Calu3 (cell line): Measurements from ENCODE around the gene MINDY4. TPM values are rescaled to one million over a fixed set of nuclear protein-coding genes. Genes with fewer than 3 reads are reported as not detected.

Experiments
- BruUV-seq: library from RNA; stranded (reverse); fragments of 400-500 nt; replicated peaks from 2 replicates; lab custom pipeline; 2021; lab: Mats Ljungman, UMichigan
- CTCF ChIA-PET: fragments of 300-600 bp; sonication (Branson Sonifier 250); formaldehyde crosslinking; loops from one replicate; lab custom pipeline; 2022; ENCODE audit warnings: antibody characterized with exemption; lab: Charles Lee
- DNase-seq: peaks from one replicate; pipeline ENCODE4 v3.0.0; 2022
- H3K27ac Mint-ChIP-seq: one replicate; pipeline ENCODE4 v1.8.0; 2022; ENCODE audit warnings: mixed read lengths; ENCODE audit not compliant: unreplicated experiment
- H3K27me3 Mint-ChIP-seq: one replicate; pipeline ENCODE4 v1.8.0; 2022; ENCODE audit warnings: mixed read lengths; ENCODE audit not compliant: unreplicated experiment
- H3K36me3 Mint-ChIP-seq: one replicate; pipeline ENCODE4 v1.8.0; 2022; ENCODE audit warnings: mild to moderate bottlenecking, moderate library complexity, mixed read lengths; ENCODE audit not compliant: insufficient read depth, unreplicated experiment
- H3K4me1 Mint-ChIP-seq: one replicate; pipeline ENCODE4 v1.8.0; 2022; ENCODE audit warnings: mild to moderate bottlenecking, low read depth, mixed read lengths; ENCODE audit not compliant: unreplicated experiment
- H3K4me3 Mint-ChIP-seq: one replicate; pipeline ENCODE4 v1.8.0; 2022; ENCODE audit warnings: mild to moderate bottlenecking, low read depth, moderate library complexity, mixed read lengths; ENCODE audit not compliant: unreplicated experiment
- H3K9me3 Mint-ChIP-seq: one replicate; pipeline ENCODE4 v1.8.0; 2022; ENCODE audit warnings: low read depth, mixed read lengths; ENCODE audit not compliant: unreplicated experiment
- intact Hi-C: fragments of 100-400 bp; cut with micrococcal nuclease; formaldehyde crosslinking; loops from one replicate; pipeline ENCODE4 v1.10.0; 2022; ENCODE audit not compliant: unreplicated experiment
- total RNA-seq: library from RNA; stranded (reverse); gene quantifications from 2 replicates; pipeline ENCODE4 v1.2.3, GENCODE V29; 2022
- TF ChIP-seq, protein P1 (sequence below): fragments of 200-600 bp; IDR thresholded peaks from one replicate; pipeline ENCODE4 v1.8.0; 2022; ENCODE audit warnings: antibody characterized with exemption; ENCODE audit not compliant: unreplicated experiment

Gene MINDY4
- total RNA-seq, 1 experiment from 2014 or later, result 12.4 TPM

DNA sequence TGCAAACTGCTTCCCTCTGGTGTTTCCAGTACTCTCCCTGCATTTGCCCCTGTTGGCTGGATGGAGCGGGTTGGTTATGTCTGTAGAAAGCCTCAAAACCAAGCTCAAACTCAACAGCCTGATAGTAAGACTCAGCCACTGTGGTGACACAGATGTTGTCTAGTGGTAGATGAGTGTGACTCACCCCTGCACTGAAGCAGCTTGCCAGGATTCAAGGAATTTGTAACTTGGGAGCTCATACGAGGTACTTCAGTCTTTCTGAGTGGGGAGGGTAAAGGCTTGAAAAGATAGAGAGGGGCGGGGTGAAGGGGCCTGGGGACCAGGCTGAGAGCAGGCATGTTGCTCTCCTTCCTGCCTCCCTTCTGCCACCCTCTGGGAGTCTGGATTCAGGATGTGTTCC, 117.5 kb downstream of the MINDY4 start:
- intact Hi-C loops, result no loop called here
- BruUV-seq, result no TSS peak
- peak; percentile 42 for DNase-seq
- TF ChIP-seq, protein P1, sequence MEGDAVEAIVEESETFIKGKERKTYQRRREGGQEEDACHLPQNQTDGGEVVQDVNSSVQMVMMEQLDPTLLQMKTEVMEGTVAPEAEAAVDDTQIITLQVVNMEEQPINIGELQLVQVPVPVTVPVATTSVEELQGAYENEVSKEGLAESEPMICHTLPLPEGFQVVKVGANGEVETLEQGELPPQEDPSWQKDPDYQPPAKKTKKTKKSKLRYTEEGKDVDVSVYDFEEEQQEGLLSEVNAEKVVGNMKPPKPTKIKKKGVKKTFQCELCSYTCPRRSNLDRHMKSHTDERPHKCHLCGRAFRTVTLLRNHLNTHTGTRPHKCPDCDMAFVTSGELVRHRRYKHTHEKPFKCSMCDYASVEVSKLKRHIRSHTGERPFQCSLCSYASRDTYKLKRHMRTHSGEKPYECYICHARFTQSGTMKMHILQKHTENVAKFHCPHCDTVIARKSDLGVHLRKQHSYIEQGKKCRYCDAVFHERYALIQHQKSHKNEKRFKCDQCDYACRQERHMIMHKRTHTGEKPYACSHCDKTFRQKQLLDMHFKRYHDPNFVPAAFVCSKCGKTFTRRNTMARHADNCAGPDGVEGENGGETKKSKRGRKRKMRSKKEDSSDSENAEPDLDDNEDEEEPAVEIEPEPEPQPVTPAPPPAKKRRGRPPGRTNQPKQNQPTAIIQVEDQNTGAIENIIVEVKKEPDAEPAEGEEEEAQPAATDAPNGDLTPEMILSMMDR, result no peak
- no peak overlapping the region for H3K4me3 Mint-ChIP-seq
- no peaks in the 10 kb centered on the region for H3K9me3 Mint-ChIP-seq
- no peaks in the 10 kb centered on the region for H3K27me3 Mint-ChIP-seq
- H3K36me3 Mint-ChIP-seq, result no peaks in the 10 kb centered on the region
- peaks cover 10% of the 10 kb centered on the region for H3K4me1 Mint-ChIP-seq
- CTCF ChIA-PET, result interaction anchor here (0.6 to 1.4 kb wide), 6 partner anchors 9 to 146 kb away, joined by 3 to 8 read pairs (median 4); no protein-coding TSS in a partner anchor
- no peak overlapping the region for H3K27ac Mint-ChIP-seq

DNA sequence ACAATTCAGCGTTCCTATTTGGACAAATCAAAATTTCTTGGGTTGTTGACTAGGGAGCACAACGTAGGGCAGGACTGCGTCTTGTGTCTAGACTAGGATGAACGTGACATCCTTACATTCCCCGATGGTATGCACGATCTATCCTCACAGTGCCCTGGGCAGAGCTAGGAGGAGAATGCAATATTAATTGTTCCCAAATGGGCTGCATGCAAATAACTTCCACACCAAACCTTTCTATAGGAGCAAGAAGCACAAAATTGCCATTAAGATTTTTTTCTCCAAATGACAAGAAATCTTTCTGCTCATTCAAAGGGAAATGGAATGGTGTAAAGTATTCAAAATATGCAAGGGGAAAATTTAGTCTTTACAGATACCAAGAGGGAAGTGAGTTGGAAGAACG, 119.0 kb downstream of the MINDY4 start:
- intact Hi-C loops, result no loop called here
- H3K27me3 Mint-ChIP-seq, result no peaks in the 10 kb centered on the region

DNA sequence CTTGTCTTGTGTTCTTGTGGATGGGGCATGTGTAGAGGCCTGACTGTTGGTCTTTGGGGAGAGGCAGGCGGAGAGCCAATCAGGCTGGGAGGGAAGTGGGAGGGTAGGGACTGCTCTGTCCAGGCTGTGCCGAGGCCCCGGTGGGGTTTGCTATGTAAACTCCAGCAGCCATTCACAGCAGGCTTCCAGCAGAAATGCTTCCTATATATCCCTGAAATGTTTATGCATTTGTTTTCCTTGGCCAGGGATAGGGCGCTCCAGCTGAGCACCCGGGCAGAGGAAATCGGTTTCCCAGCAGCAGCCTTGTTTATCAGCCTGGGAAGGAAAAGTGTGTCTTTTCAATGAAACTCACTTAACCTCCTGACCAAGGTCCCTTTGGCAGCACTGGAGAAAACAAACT, 122.1 kb downstream of the MINDY4 start:
- H3K27ac Mint-ChIP-seq, result no peak overlapping the region
- intact Hi-C loops, result no loop called here
- TF ChIP-seq, protein P1, result no peak
- no peaks in the 10 kb centered on the region for H3K27me3 Mint-ChIP-seq
- H3K9me3 Mint-ChIP-seq, result no peaks in the 10 kb centered on the region
- H3K4me1 Mint-ChIP-seq, result peaks cover 53% of the 10 kb centered on the region
- no TSS peak for BruUV-seq
- no peak for DNase-seq
- CTCF ChIA-PET, result no interaction called here
- peaks cover 13% of the 10 kb centered on the region for H3K36me3 Mint-ChIP-seq
- H3K4me3 Mint-ChIP-seq, result no peak overlapping the region

More for the DNA sequence above, 119.0 kb downstream of the MINDY4 start:
- Mint-ChIP-seq H3K36me3 (peaks cover 4% of the 10 kb centered on the region), H3K4me1 (peaks cover 25% of the 10 kb centered on the region), H3K9me3 (no peaks in the 10 kb centered on the region), H3K27ac (no peak overlapping the region), H3K4me3 (no peak overlapping the region)
- DNase-seq, result no peak
- CTCF ChIA-PET, result no interaction called here
- TF ChIP-seq, protein P1, result no peak
- no TSS peak for BruUV-seq

DNA sequence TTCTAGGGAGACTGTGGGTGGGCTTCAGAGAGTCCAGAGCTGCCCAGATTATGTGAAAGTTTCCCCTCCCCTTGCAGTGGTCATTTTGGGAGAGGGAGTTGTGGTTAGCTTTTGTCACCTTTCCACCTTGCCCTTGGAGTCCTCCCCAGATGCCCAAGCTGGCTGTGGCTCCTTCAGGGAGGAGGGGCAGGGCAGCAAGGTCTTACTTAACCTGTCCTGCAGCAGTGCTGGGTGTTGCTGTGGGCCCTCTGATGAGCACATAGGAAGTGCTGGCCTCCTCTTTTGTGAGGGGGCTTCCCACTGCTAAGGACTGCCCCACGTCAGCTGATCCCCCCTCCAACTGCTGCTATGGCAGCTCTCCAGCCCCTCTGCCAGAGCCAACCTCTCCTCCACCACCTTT, 122.8 kb downstream of the MINDY4 start:
- no peak overlapping the region for H3K4me3 Mint-ChIP-seq
- DNase-seq, result no peak
- TF ChIP-seq, protein P1, result no peak
- H3K36me3 Mint-ChIP-seq, result peaks cover 18% of the 10 kb centered on the region
- H3K9me3 Mint-ChIP-seq, result no peaks in the 10 kb centered on the region
- no peaks in the 10 kb centered on the region for H3K27me3 Mint-ChIP-seq
- CTCF ChIA-PET, result interaction anchor here (1.0 kb wide), 1 partner anchor 70 kb away, joined by 3 read pairs; no protein-coding TSS in a partner anchor
- no TSS peak for BruUV-seq
- H3K4me1 Mint-ChIP-seq, result peaks cover 46% of the 10 kb centered on the region
- no peak overlapping the region for H3K27ac Mint-ChIP-seq
- intact Hi-C loops, result no loop called here
